GM12801 (cell line): ENCODE measurements around the gene CALD1.

ENCODE experiments used
- TF ChIP-seq, protein P1 (sequence below): IDR thresholded peaks from one replicate; pipeline ENCODE4 v1.5.1; 2011; ENCODE audit warnings: control low read depth; ENCODE audit not compliant: insufficient read length; ENCODE audit errors: extremely low read depth

Gene CALD1

DNA sequence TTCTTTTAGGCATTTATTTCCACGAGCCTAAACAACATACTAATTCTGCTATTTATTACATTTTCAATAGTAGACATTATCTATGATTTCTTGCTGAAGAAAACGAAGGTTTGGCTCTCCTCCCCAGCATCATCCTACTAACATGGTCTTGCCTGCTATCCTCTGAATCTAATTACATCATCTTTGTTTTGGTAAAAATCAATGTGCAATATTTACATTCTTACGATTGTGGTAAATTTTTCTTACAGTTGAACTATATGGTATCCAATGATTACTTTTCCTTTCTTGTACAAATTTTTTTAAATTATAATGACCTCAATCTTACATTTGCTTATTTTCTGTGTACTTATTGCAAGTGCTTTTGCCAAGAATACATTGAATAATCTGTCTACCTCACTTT, 7.0 kb upstream of the CALD1 start:
- TF ChIP-seq, protein P1, sequence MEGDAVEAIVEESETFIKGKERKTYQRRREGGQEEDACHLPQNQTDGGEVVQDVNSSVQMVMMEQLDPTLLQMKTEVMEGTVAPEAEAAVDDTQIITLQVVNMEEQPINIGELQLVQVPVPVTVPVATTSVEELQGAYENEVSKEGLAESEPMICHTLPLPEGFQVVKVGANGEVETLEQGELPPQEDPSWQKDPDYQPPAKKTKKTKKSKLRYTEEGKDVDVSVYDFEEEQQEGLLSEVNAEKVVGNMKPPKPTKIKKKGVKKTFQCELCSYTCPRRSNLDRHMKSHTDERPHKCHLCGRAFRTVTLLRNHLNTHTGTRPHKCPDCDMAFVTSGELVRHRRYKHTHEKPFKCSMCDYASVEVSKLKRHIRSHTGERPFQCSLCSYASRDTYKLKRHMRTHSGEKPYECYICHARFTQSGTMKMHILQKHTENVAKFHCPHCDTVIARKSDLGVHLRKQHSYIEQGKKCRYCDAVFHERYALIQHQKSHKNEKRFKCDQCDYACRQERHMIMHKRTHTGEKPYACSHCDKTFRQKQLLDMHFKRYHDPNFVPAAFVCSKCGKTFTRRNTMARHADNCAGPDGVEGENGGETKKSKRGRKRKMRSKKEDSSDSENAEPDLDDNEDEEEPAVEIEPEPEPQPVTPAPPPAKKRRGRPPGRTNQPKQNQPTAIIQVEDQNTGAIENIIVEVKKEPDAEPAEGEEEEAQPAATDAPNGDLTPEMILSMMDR = no peak

DNA sequence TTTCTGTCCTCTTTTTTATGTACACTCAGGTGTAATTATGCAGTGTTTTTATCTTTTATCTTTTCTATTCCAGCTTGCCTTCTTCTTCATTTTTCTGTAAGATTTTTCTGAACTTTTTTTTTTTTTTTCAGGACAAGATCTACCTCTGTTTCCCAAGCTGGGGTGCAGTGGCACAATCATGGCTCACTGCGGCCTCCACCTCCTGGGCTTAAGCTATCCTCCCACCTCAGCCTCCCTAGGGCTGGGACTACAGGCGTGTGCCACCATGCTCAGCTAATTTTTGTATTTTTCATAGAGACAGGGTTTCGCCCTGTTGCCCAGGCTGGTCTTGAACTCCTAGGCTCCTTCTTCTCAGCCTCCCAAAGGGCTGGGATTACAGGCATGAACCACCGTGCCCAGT, 6.3 kb upstream of the CALD1 start:
- TF ChIP-seq, protein P1 = no peak

DNA sequence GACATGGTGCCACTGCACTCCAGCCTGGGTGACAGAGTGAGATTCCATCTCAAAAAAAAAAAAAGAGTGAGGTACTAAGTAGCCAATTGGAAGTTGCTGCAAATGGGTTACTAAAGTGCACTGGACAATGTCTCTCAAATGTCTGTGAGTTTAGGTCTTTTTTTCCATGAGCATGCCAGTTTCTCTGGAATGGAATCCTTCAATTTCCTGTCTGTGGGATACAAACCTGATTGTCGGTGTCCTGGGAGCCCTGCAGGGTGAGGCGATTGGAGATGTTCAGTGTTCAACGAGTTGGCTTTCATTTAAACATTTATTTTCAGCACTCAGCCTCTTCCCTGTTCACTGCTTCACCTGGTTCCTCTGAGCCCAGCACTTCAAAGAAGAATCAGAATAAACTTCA, 5.3 kb upstream of the CALD1 start:
- TF ChIP-seq, protein P1 = no peak

DNA sequence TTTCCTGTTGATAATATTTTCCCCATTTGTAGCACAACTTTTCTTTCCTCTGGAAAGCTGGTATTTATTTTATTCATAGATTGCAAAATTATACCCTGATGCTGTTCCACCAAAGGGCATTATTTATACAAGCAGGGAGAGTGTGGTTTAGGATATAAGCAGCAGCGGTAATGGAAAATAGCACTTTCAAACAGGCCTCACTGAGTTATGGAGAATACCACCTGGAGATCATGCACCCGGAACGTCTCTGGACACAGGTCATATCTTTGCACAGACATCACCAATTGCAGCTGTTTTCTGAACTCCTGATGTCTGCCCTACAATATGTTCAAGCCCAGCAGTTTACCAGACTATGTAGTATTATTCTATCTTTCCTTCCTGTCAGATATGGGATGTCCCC, 2.0 kb upstream of the CALD1 start:
- TF ChIP-seq, protein P1 = no peak

DNA sequence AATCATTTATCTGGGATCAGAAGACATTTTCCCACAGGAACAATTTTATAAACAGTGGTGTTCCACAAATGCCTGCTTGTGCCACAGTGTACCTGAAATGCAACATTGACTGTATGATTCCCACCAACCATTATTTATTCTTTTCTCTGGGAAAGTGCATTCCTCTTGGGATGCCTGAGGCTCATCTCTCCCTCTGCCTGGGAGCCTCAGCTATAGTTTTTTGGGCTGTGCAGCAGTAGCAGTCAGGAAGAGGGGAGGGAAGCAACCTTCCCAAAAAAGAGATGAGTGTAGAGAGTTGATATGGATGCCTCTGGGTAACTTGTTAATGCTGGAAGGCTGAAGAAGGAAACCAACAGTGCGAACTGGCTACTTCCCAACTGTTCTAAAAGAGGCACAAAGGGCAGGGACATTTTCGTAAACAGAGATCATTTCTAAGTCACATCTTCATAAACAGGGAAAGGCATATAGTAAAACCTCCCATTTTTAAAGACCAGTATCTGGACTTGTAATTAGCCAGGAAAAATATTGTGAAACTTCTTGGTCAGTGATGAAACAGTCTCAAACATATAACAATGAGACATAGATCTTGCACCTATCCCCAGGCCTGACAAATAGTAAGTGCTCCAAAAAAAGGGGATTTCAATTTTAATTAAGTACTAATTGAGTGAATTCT, 1.4 kb upstream of the CALD1 start:
- TF ChIP-seq, protein P1 = no peak

DNA sequence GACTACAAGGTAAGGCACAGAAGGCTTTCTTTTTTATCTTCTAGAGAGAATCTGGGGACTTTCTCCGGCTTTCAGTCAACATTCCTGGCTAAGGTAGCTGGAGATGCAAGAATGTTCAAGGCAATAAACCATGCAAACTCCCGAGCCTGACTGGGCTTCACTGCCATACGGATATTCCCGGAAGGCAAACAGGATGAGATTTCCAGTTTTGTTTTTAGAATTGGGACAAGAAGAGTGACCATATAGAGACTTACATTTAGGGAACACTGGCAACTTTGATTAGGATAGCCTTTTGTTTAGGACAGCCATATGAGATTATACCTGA, 269 bp downstream of the CALD1 start:
- TF ChIP-seq, protein P1 = no peak

DNA sequence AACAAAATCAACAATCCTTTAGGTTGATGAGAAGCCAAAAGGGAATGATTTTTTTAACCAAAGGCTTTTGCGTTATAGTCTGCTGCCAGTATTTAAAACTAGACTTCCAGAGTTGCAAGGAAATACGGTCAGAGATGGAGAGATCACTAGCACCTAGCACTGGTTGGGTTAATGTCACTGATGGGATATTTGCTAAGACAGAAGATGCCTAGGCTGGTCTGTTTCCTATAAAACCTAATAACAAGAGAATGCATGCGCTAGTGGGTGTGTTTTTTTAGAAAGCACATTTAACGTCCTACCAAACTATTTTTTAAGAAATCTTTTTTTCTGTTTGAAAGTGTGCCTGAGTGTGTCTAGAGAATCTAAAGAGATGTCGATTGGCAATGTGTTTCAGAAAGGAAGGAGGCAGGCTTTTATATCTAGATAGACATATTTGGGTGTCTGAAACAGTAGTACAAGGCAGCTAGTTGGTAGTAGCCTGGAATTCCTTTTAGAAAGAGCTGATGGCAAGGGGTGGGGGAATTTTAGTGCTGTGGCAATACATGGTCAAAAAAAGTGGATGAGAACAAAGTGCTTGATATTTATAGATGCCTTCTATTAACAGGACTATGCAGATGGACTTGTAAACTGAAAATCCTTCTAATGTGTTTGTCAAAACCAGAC, 863 bp downstream of the CALD1 start:
- TF ChIP-seq, protein P1 = no peak
